H1 (cell line): ENCODE results near the gene PLD5. TPM values are rescaled to one million over a fixed set of nuclear protein-coding genes. Genes with fewer than 3 reads are reported as not detected.

Experiments
- CHD7 ChIP-seq: fragments of 300-600 bp; sonication (generic); IDR thresholded peaks from 2 replicates; pipeline ENCODE4 v1.7.1; 2012; ENCODE audit warnings: low read length, moderate library complexity, mild to moderate bottlenecking, inconsistent platforms; ENCODE audit not compliant: insufficient replicate concordance
- EZH2 ChIP-seq: fragments of 200-600 bp; sonication (generic); IDR thresholded peaks from 2 replicates; pipeline ENCODE4 v1.7.1; 2012; ENCODE audit warnings: low read depth, mild to moderate bottlenecking, moderate library complexity, low read length, inconsistent platforms; ENCODE audit not compliant: severe bottlenecking
- polyA plus RNA-seq, 7 experiments: library from polyadenylated mRNA; depleted of rRNA in 3 of 7; stranded (reverse) in 5 of 7; unstranded in 2 of 7; fragments of >200 nt in 5 of 7; fragments of 200-250 nt in 2 of 7; gene quantifications; 1 replicate in 5 of 7; 2 replicates in 1 of 7; 4 replicates in 1 of 7; pipeline versions ENCODE4 v1.2.1 to v1.2.3, GENCODE V29; 2011 to 2013; ENCODE audit warnings: missing spikeins in 2 of 7, mixed read lengths in 2 of 7
- total RNA-seq: library from RNA; stranded (reverse); fragmentation: NEBNext Ultra II Directional; extraction: Animal tissue kit (Norgen Biotek cat#: 25700); gene quantifications from 2 replicates; pipeline ENCODE4 v1.2.1, GENCODE V29; 2021

PLD5 gene
- total and polyA plus RNA-seq, 2 of the 8 experiments (the other 6 are each of a cell fraction or from before 2014, with no cell fraction given), result 0.86 to 8.5 TPM

- TF ChIP-seq CHD7 (no peak), EZH2 (no peak)
Measured at GRCh38 chr1:242057745-242058115, 466.8 kb downstream of the PLD5 start (continued).
